K562 (cell line): ENCODE measurements around the gene PACRG.

Experiments
- CCAR2 ChIP-seq: fragments of 200-400 bp; formaldehyde crosslinking; IDR thresholded peaks from 2 replicates; pipeline ENCODE4 v1.6.1; 2017; ENCODE audit warnings: mild to moderate bottlenecking, low read depth, low read length
- CREB1 ChIP-seq, 2 experiments: sonication (generic) in 1 of 2; formaldehyde crosslinking in 1 of 2; IDR thresholded peaks; 2 replicates each; pipeline versions ENCODE4 v1.6.1 to v1.8.0; 2012 to 2022; ENCODE audit warnings: inconsistent platforms in 1 of 2, mild to moderate bottlenecking in 1 of 2, missing genetic modification reagents in 1 of 2, moderate library complexity in 1 of 2
- CTBP1 ChIP-seq: fragments of 450-650 bp; IDR thresholded peaks from 2 replicates; pipeline ENCODE4 v1.6.1; 2016; ENCODE audit warnings: borderline replicate concordance
- EP300 ChIP-seq: IDR thresholded peaks from 2 replicates; pipeline ENCODE4 v1.6.1; 2012; ENCODE audit warnings: low read length, improper control_type of control experiment
- HNRNPL ChIP-seq: fragments of 200-400 bp; formaldehyde crosslinking; IDR thresholded peaks from 2 replicates; pipeline ENCODE4 v1.6.1; 2017; ENCODE audit warnings: low read depth, mild to moderate bottlenecking, low read length
- HSF4 ChIP-seq: fragments of 250-450 bp; sonication (Bioruptor Pico); IDR thresholded peaks from 2 replicates; pipeline ENCODE4 v2.1.2; 2022; ENCODE audit warnings: mild to moderate bottlenecking, moderate library complexity, borderline replicate concordance
- NR0B1 ChIP-seq: fragments of 450-650 bp; IDR thresholded peaks from one replicate; pipeline ENCODE4 v1.6.1; 2018; ENCODE audit warnings: mild to moderate bottlenecking, moderate library complexity; ENCODE audit not compliant: partially characterized antibody
- RAD21 ChIP-seq, 2 experiments: fragments of 250-450 bp in 1 of 2; fragments of 450-650 bp in 1 of 2; sonication (Bioruptor Pico) in 1 of 2; formaldehyde crosslinking in 1 of 2; IDR thresholded peaks in 1 of 2; conservative IDR thresholded peaks in 1 of 2; 2 replicates each; pipeline versions ENCODE4 v1.4.0 to v1.8.0; 2020 to 2022; ENCODE audit warnings: mild to moderate bottlenecking in 2 of 2, moderate library complexity in 1 of 2
- SIN3A ChIP-seq, 2 experiments: fragments of 150-350 bp in 1 of 2; IDR thresholded peaks; 2 replicates each; pipeline ENCODE4 v1.6.1; 2011 to 2016; ENCODE audit warnings: borderline replicate concordance in 2 of 2, low read depth in 2 of 2, low read length in 2 of 2, mild to moderate bottlenecking in 2 of 2, moderate library complexity in 2 of 2; ENCODE audit not compliant: control insufficient read depth in 1 of 2
- TARDBP ChIP-seq: fragments of 450-650 bp; IDR thresholded peaks from 2 replicates; pipeline ENCODE4 v1.6.1; 2016
- TCF15 ChIP-seq: fragments of 250-450 bp; sonication (Bioruptor Pico); IDR thresholded peaks from 2 replicates; pipeline ENCODE4 v1.8.0; 2022; ENCODE audit warnings: moderate library complexity, mild to moderate bottlenecking, inconsistent platforms
- TF ChIP-seq, protein P1 (sequence below), 3 experiments: IDR thresholded peaks in 2 of 3; conservative IDR thresholded peaks in 1 of 3; 2 replicates each; pipeline ENCODE4 v1.5.1; 2011 to 2012; ENCODE audit warnings: low read length in 3 of 3, mild to moderate bottlenecking in 3 of 3, control low read depth in 2 of 3, improper control_type of control experiment in 1 of 3, inconsistent platforms in 1 of 3, low read depth in 1 of 3, mixed read lengths in 1 of 3, moderate library complexity in 1 of 3; ENCODE audit not compliant: insufficient read depth in 2 of 3

GRCh38 chr6:163008626-163009025 lies 280.9 kb downstream of the PACRG start:
- TF ChIP-seq HNRNPL (no peak), RAD21 (CRISPR knock-in tag; conservative IDR thresholded peaks at IDR 0.05 in 1 of 2, IDR thresholded peaks at IDR 0.05 in 1 of 2) (no peak), CREB1 (IDR thresholded peaks at IDR 0.05) (no peak), CREB1 (CRISPR knock-in tag; IDR thresholded peaks at IDR 0.05) (no peak), EP300 (no peak), TCF15 (CRISPR knock-in tag) (no peak), CCAR2 (no peak), TARDBP (no peak), SIN3A (IDR thresholded peaks at IDR 0.05; ENCODE audit: borderline replicate concordance in 2 of 2, control insufficient read depth in 1 of 2, low read depth in 2 of 2, low read length in 2 of 2) (no peak), CTBP1 (no peak), HSF4 (CRISPR knock-in tag) (no peak), NR0B1 (no peak)
- TF ChIP-seq, protein P1, sequence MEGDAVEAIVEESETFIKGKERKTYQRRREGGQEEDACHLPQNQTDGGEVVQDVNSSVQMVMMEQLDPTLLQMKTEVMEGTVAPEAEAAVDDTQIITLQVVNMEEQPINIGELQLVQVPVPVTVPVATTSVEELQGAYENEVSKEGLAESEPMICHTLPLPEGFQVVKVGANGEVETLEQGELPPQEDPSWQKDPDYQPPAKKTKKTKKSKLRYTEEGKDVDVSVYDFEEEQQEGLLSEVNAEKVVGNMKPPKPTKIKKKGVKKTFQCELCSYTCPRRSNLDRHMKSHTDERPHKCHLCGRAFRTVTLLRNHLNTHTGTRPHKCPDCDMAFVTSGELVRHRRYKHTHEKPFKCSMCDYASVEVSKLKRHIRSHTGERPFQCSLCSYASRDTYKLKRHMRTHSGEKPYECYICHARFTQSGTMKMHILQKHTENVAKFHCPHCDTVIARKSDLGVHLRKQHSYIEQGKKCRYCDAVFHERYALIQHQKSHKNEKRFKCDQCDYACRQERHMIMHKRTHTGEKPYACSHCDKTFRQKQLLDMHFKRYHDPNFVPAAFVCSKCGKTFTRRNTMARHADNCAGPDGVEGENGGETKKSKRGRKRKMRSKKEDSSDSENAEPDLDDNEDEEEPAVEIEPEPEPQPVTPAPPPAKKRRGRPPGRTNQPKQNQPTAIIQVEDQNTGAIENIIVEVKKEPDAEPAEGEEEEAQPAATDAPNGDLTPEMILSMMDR (IDR thresholded peaks at IDR 0.05 in 2 of 3, conservative IDR thresholded peaks at IDR 0.05 in 1 of 3; ENCODE audit: insufficient read depth in 2 of 3, low read depth in 1 of 3, low read length in 3 of 3) = no peak
